ENCODE results near the gene LDLR.

GRCh38 chr19:11067356-11068113, 21.7 kb upstream of the LDLR start:
- TF ChIP-seq, protein P1, sequence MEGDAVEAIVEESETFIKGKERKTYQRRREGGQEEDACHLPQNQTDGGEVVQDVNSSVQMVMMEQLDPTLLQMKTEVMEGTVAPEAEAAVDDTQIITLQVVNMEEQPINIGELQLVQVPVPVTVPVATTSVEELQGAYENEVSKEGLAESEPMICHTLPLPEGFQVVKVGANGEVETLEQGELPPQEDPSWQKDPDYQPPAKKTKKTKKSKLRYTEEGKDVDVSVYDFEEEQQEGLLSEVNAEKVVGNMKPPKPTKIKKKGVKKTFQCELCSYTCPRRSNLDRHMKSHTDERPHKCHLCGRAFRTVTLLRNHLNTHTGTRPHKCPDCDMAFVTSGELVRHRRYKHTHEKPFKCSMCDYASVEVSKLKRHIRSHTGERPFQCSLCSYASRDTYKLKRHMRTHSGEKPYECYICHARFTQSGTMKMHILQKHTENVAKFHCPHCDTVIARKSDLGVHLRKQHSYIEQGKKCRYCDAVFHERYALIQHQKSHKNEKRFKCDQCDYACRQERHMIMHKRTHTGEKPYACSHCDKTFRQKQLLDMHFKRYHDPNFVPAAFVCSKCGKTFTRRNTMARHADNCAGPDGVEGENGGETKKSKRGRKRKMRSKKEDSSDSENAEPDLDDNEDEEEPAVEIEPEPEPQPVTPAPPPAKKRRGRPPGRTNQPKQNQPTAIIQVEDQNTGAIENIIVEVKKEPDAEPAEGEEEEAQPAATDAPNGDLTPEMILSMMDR (conservative IDR thresholded peaks at IDR 0.05; ENCODE audit: low read depth, low read length): no peak
- no peak for TF ChIP-seq EZH2 (IDR thresholded peaks at IDR 0.05; ENCODE audit: borderline replicate concordance, low read depth, low read length, poor library complexity, severe bottlenecking)

Measured in A673 (cell line).